ENCODE data around the gene RPL13A.

RPL13A gene

DNA sequence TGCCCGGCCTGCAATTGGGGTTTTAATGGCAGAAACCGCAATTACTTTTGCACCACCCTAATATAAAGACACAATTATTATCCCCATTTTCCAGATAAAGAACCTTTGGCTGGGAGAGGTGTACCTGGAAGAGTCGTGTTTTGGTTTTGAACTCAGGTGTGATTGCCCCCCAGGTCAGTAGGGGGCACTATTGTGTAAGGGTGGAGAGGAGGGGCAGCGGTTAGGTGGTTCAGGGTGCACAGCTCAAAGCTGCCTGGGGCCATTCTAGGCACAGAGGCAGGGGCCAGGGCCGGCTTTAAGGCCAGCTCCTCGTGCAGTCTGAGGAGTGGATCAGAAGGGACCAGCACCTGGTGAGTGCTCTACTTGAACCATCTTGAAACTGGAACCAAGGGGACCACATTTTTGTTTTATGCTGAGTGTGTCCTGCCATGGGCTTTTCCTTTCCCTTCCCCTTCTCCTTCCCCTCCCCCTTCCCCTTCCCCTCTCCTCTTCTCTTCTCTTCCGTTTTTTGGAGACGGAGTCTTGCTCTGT lies 19.2 kb downstream of the RPL13A start:
- peak; percentile 52 to 64 for DNase-seq (ENCODE audit: low read depth in 2 of 2)

DNA sequence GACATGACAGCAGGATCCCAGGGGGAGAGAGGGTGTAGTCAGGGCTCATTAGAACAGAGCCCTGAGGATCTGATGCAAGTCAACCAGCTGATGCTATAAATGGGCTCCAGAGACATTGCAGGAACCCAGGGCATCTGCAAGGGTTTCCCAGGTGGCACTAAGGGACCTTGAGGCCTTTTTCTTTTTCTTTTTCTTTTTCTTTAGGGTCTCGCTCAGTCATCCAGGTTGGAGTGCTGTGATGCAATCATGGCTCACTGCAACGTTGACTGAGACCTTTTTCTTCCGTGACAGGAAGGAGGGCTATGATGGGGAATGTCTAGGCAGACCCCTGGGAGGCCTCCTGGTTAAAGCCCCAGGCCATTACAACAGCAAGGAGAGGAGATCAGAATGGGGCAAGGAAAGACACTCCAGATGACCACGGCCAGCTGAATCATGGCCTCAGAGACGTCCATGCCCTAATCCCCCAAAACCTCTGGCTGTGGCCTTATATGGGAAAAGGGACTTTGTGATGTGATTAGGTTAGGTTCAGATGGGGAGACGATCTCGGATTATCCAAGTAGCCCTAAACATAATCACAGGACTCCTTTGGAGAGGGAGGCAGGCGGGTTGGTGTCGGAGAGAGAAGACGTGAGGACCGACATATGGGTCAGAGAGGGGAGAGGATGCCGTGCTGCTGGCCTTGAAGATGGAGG lies 20.5 kb downstream of the RPL13A start:
- no peak for DNase-seq (ENCODE audit: low read depth in 2 of 2)

GRCh38 chr19:49512970-49513745 lies 25.8 kb downstream of the RPL13A start:
- no peak for DNase-seq (ENCODE audit: low read depth in 2 of 2)

DNA sequence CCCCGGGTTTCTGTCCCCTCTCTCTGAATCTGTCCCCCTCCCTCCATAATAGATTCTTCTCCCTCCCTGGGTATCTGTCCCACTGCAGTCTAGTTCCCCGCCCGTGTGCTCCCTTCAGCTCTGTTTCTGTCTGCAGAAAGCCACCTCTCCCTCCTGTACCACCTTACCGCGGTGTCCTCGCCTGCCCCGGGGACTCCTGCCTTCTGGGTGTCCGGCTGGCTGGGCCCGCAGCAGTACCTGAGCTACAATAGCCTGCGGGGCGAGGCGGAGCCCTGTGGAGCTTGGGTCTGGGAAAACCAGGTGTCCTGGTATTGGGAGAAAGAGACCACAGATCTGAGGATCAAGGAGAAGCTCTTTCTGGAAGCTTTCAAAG lies 26.3 kb downstream of the RPL13A start:
- DNase-seq (ENCODE audit: low read depth in 2 of 2), result no peak

DNA sequence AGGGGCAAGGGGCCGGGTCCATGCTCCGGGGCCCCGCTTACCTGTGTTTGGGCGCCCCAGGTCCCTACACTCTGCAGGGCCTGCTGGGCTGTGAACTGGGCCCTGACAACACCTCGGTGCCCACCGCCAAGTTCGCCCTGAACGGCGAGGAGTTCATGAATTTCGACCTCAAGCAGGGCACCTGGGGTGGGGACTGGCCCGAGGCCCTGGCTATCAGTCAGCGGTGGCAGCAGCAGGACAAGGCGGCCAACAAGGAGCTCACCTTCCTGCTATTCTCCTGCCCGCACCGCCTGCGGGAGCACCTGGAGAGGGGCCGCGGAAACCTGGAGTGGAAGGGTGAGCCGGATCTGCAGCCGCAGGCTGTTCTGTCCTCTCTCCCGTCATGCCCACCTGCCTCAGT lies 26.7 kb downstream of the RPL13A start:
- no peak for DNase-seq (ENCODE audit: low read depth in 2 of 2)

DNA sequence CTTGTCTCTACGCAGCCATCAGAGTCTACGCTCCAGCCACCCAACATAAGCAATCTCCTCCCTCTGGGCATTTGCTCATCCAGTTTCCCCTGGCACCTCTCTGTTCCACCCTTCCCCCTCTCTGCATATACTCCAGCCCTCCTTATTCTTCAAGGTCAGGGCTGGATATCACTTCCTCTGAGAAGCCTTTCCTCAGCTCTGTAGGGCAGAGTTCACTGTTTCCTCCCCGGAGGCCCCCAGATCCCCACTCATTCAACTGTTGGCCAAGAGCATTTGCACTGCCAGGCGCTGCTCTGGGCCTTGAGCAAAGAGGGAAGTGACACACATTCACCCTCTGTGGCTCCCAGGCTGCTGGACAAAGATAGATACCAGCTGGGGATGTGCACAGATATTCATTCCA lies 28.4 kb downstream of the RPL13A start:
- no peak for DNase-seq (ENCODE audit: low read depth in 2 of 2)

GRCh38 chr19:49518033-49518432 lies 30.6 kb downstream of the RPL13A start:
- DNase-seq (ENCODE audit: low read depth in 2 of 2), result no peak

DNA sequence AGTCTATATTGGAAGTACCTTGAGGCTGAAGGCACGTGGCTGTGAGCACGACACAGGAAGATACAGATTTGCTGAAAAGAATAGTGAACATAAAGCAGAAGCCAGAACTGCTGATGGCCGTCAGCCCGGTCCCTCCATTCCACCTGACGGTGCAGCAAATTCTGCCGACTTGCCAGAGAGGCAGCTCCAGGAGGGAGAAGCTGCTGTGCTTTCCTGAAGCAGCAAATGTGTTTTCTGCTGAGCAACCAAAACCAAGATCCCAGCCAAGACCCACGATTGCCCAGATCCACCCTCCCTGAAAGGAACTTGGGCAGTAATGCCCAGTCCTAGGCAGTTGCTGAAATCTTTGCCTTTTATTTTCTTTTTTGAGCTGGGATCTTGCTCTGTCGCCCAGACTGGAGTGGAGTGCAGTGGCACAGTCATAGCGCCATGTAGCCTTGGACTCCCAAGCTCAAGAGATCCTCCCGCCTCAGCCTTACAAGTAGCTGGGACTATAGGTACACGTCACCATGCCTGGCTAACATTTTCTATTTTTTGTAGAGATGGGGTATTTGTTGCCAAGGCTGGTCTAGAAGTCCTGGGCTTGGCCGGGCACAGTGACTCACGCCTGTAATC lies 33.4 kb downstream of the RPL13A start:
- DNase-seq (ENCODE audit: low read depth in 2 of 2), result no peak

DNA sequence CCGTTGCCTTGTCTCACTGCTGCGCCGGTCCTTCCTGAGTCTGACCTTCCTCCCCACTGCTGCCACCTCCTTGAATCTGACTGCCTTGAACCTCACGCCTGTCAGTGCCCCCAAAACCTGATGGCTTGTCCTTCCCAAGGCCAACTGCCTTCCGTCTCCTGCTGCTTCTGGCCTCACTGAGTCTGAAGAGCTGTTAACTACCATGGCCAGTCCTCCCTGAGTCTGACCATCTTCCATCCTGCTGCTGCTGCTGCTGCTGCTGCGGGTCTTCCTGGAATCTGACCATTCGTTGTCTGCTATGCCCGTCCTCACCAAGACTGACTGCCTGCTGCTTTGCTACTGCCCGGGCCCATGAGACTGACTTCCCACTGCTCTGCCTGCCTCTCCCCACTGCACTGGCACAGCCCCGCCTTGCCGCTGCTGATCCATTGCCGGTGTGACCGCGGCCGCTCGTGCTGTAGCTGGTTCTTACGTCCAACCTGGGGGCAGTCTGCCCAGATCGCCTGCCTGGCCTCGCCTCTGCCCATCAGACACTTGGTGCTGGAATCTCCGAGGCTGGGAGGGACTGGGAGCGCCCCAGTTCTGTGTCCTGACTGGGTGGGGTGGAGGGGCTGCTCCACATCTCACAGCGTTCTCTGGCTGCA lies 37.5 kb downstream of the RPL13A start:
- DNase-seq (ENCODE audit: low read depth in 2 of 2), result no peak

- DNase-seq (ENCODE audit: low read depth in 2 of 2), result no peak
These were observed 40.9 kb downstream of the RPL13A start for GRCh38 chr19:49528211-49528771.

DNA sequence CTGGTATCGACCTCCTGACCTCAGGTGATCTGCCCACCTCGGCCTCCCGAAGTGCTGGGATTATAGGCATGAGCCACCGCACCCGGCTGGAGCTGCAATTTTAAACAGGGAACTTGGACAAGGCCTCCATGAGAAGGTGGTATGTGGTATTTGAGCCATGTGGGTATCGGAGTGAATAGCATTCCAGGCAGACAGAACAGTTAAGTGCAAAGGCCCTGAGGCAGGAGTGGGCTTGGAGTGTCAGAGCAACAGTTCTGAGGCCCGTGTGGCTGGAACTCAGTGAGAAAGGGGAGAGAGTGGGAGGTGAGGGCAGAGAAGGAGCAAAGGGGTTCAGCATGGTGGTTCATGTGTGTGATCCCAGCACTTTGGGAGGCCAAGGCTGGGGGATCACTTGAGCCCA lies 43.3 kb downstream of the RPL13A start:
- DNase-seq (ENCODE audit: low read depth in 2 of 2), result no peak

DNA sequence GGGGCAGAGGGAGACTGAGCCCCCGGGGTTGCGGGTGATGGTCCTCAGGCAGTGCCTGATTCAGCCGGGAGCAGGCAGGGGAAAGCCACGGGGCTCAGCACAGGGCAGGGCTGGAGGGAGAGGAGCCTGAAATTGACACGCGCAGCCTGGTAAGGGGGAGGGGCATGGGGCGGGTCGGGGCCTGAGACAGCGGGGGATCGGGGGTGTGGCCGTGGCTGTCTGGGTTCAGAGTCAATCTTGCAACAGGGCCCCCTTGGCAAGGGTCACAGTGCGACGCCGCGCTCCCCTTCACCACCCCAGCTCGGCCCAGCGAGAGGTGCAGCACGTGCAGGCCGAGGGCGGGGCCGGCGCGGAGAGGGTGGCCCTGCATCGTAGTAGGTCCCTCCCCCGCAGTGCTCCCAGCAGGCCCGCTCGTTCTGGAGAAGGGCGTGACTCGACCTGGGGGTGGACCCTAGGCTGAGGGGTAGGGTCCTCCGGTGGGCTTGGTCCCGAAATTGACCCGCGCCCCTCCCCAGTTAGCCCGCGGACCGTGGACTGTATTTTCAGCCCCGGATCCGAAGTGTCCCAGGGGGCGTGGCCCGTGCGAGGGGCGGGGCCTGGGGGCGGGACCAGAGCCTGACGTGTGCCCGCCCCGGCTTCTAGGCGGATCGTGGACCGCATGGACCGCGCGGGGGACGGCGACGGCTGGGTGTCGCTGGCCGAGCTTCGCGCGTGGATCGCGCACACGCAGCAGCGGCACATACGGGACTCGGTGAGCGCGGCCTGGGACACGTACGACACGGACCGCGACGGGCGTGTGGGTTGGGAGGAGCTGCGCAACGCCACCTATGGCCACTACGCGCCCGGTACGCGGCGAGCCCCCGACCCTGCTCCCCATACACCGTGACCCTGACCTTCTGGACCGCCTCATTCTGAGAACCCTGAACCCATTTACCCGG lies 46.4 kb downstream of the RPL13A start:
- peak; percentile 70 to 75 for DNase-seq (ENCODE audit: low read depth in 2 of 2)

DNA sequence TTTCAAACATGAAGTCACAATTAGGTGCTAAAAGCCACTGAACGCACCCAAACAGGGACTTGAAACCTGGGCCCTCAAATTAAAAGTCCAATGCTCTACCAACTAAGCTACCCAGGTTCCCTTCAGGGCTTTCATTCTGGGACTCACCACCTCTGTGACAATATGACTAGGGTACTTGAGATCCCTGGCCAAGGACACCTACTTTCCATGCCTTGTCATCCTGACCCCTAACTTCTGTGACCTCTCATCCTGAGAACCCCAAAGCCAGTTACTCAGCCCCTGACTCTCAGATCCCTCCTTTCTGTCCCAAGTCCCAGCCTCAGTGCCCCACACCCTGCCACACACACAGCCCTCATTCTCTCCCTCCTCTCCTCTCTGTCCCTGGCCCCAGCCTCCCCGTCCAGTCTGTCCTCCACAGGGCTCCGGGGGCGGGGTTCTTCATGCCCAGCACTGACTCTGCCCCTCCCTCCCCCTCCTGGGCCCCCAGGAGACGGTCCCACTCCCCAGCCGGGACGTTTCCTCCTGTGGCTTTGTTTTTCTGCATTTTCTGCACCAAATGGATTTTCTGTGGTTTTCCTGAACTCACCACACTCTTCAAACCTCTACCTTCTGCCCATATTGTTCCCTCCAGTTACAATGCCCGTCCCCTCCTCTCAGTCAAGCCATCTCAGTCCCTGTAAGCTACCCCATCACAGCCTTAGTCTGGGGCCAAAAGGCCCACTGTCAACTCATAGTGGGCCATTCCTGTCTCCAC lies 47.4 kb downstream of the RPL13A start:
- DNase-seq (ENCODE audit: low read depth in 2 of 2), result no peak

GRCh38 chr19:49536921-49537462 lies 49.6 kb downstream of the RPL13A start:
- DNase-seq (ENCODE audit: low read depth in 2 of 2), result no peak

- no peak for DNase-seq (ENCODE audit: low read depth in 2 of 2)
These were observed 51.2 kb downstream of the RPL13A start for GRCh38 chr19:49538643-49539042.

GRCh38 chr19:49539192-49539952 lies 52.0 kb downstream of the RPL13A start:
- no peak for DNase-seq (ENCODE audit: low read depth in 2 of 2)

Measured in stimulated activated CD8-positive, alpha-beta memory T cell treated with anti-CD3 and anti-CD28 coated beads, Interleukin-7, amount 100 ng/mL, for 1 hour (primary cell).